ENCODE data around the gene B4GALNT2. TPM values are rescaled to one million over a fixed set of nuclear protein-coding genes. Genes with fewer than 3 reads are reported as not detected.

Gene B4GALNT2
- total RNA-seq, 1 donor from 2014 or later, result not detected

DNA sequence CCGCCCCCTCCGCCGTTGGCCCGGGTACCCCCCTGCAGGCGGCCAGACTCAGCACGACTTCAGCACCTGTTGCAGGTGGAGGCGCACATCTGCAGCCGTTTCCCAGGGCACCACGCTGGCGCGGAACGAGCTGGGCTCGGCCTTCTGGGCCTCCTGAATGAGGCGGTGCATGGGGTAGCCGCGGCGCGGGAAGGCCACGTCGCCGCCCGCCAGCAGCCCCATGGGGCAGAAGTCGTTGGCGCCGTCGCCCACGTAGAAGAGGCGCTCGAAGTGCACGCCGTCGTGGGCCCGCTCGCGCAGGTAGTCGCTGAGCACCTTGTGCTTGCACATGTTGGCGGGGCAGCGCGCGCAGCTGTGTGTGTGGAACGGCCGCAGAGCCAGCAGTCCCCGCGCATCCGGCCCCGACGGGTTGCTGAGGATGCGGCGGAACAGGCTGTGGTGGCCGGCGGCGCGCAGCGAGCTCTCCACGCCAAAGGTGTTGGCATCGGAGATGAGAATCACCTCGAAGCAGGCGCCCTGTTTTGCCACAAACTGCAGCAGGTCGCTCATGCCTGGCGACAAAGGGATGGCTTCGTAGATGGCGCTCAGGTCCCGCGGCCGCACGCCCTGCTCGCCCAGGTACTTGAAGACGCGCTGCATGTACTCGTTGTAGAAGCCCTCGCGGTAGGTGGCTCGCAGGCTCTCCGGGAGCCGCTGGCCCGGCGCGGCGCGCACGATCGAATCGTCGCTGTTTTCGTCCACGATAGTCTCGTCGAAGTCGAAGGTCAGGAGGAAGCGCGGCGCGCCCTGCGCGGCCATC is 91.8 kb downstream of the B4GALNT2 start:
- DNase-seq (peak; percentile 51), ATAC-seq (peak; percentile 30)
- intact Hi-C loops (cut with micrococcal nuclease), result no loop called here

DNA sequence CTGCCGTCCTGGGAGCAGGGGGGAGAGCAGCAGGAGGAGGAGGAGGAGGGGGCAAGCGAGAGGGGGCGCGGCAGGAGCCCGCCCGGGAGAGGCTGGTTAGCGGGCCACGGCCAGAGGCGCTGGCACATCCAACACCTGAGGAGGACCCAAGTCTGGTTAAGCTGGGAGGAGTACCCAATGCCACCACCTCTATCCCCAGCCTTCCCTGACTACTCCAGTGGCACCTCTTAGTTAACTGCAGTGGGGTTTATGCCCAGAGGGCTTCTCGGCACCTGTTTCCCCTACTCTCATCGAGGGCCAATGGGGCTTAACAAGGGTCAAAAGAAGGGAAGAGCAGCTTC is 92.4 kb downstream of the B4GALNT2 start:
- ATAC-seq (no peak), DNase-seq (no peak)
- intact Hi-C loops (cut with micrococcal nuclease), result loop anchor here (5.0 kb wide), 1 partner anchor 33 kb away; no protein-coding TSS in a partner anchor

DNA sequence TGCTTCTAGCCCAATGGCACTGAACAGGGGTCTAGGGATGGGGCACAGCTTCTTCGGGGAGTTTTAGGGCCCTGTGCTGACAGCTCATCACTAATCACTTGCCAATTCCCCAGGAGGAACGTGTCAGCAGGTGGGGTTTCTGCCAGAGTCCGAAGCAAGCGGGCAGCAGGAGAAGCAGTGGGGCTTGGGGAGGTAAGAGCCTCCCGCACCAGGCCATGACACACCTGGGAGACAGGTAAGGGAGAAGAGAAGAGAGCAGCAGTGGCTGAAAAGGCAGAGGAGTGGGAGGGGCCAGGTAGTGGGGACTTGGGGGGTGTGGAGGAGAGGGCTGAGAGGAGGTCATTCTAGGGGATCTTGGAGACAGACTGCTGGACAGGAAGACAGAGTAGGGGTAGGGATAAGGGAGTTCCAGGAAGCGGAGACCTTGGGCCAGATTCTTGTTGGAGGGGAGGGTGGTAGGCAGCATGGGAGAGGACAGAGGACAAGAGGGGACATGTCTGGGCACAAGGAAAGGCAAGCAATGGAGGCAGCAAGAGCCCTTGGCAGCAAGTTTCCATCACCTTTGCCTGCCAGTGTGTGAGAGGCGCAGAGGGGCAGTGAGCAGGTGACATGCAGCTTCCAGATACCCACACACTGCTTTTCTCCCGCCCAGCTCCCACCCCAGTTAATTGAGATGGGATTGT is 93.1 kb downstream of the B4GALNT2 start:
- no peak for ATAC-seq
- intact Hi-C loops (cut with micrococcal nuclease), result loop anchor here (5.0 kb wide), 1 partner anchor 33 kb away; no protein-coding TSS in a partner anchor
- no peak for DNase-seq

Other genes starting within 250 kb of the B4GALNT2 start
- gene ATP5MC1, start 240.0 kb upstream of the B4GALNT2 start, total RNA-seq, result 513 TPM
- 35.5 TPM for gene UBE2Z, start 224.4 kb upstream of the B4GALNT2 start, total RNA-seq
- 109 TPM for gene SNF8, start 187.9 kb upstream of the B4GALNT2 start, total RNA-seq
- gene GIP, start 164.2 kb upstream of the B4GALNT2 start, total RNA-seq, result not detected
- gene IGF2BP1, start 135.4 kb upstream of the B4GALNT2 start, total RNA-seq, result not detected
- gene GNGT2, start 77.8 kb downstream of the B4GALNT2 start, total RNA-seq, result 1.2 TPM
- gene ABI3, start 77.9 kb downstream of the B4GALNT2 start, total RNA-seq, result 5.6 TPM
- 0.64 TPM for gene PHOSPHO1, start 98.0 kb downstream of the B4GALNT2 start, total RNA-seq
- gene ZNF652, start 229.5 kb downstream of the B4GALNT2 start, total RNA-seq, result 19.2 TPM